Measurements from ENCODE around the gene BCAS1.

- no peak for TF ChIP-seq POLR2AphosphoS5 (IDR thresholded peaks at IDR 0.05; ENCODE audit: low read length)
- TF ChIP-seq ZBED1 (IDR thresholded peaks at IDR 0.05; ENCODE audit: borderline replicate concordance), result no peak
- no peak for TF ChIP-seq CTCF (IDR thresholded peaks at IDR 0.05 in 2 of 3, conservative IDR thresholded peaks at IDR 0.05 in 1 of 3; ENCODE audit: control insufficient read depth in 2 of 3, extremely low read depth in 1 of 3, insufficient read depth in 1 of 3, low read depth in 3 of 3, low read length in 3 of 3)
- no peak for TF ChIP-seq TAF1 (IDR thresholded peaks at IDR 0.05; ENCODE audit: borderline replicate concordance, low read depth, low read length)
- no peak for TF ChIP-seq RFX5 (IDR thresholded peaks at IDR 0.05; ENCODE audit: low read depth, low read length)
- TF ChIP-seq ELK1 (IDR thresholded peaks at IDR 0.05; ENCODE audit: low read depth, low read length), result no peak
These were observed 93.0 kb downstream of the BCAS1 start for GRCh38 chr20:53977391-53977790.
